Neutrophil (primary cell): Measurements from ENCODE around the gene PSD2.

ENCODE experiments used
- H3K27ac ChIP-seq: fragments of 200-600 bp; sonication (generic); 2 replicates; pipeline ENCODE4 v1.5.1; 2016; ENCODE audit warnings: mild to moderate bottlenecking, moderate library complexity
- H3K27me3 ChIP-seq: fragments of 200-600 bp; sonication (generic); 2 replicates; pipeline ENCODE4 v1.6.0; 2016; ENCODE audit warnings: mild to moderate bottlenecking
- H3K36me3 ChIP-seq: fragments of 200-600 bp; sonication (generic); 2 replicates; pipeline ENCODE4 v1.5.1; 2017
- H3K4me1 ChIP-seq, 2 experiments: fragments of 200-600 bp in 1 of 2; sonication (generic) in 1 of 2; 1 replicate in 1 of 2; 2 replicates in 1 of 2; pipeline versions ENCODE4 v1.5.1 to v1.6.1; 2013 to 2016; ENCODE audit warnings: low read depth in 1 of 2, low read length in 1 of 2, mild to moderate bottlenecking in 1 of 2, moderate library complexity in 1 of 2; ENCODE audit not compliant: control insufficient read depth in 1 of 2, insufficient read depth in 1 of 2
- H3K4me3 ChIP-seq, 2 experiments: fragments of 200-600 bp in 1 of 2; sonication (generic) in 1 of 2; 1 replicate in 1 of 2; 2 replicates in 1 of 2; pipeline ENCODE4 v1.5.1; 2013 to 2016; ENCODE audit warnings: low read depth in 1 of 2, low read length in 1 of 2, mild to moderate bottlenecking in 1 of 2, moderate library complexity in 1 of 2
- H3K9me3 ChIP-seq: fragments of 200-600 bp; sonication (generic); 2 replicates; pipeline ENCODE4 v1.5.1; 2016
- CTCF ChIP-seq: fragments of 200-600 bp; sonication (generic); IDR thresholded peaks from 2 replicates; pipeline ENCODE4 v1.5.1; 2016; ENCODE audit warnings: antibody characterized with exemption

PSD2 gene

GRCh38 chr5:139767960-139768359 lies 27.6 kb upstream of the PSD2 start:
- H3K4me1 ChIP-seq = peaks cover 0 to 5% of the 10 kb centered on the region in 2 experiments
- H3K27ac ChIP-seq = no peak overlapping the region
- peaks cover 34% of the 10 kb centered on the region for H3K27me3 ChIP-seq
- no peaks in the 10 kb centered on the region for H3K9me3 ChIP-seq
- no peak for TF ChIP-seq CTCF
- H3K36me3 ChIP-seq = no peaks in the 10 kb centered on the region
- H3K4me3 ChIP-seq = no peak overlapping the region

- H3K27me3 ChIP-seq = peaks cover 34% of the 10 kb centered on the region
- no peaks in the 10 kb centered on the region for H3K36me3 ChIP-seq
- H3K27ac ChIP-seq = no peak overlapping the region
- H3K9me3 ChIP-seq = no peaks in the 10 kb centered on the region
- no peak for TF ChIP-seq CTCF
- H3K4me3 ChIP-seq = no peak overlapping the region
- peaks cover 0 to 5% of the 10 kb centered on the region in 2 experiments for H3K4me1 ChIP-seq
These were observed 26.7 kb upstream of the PSD2 start for GRCh38 chr5:139768807-139769465.

GRCh38 chr5:139769477-139769876 lies 26.1 kb upstream of the PSD2 start:
- Histone ChIP-seq H3K27ac (no peak overlapping the region), H3K4me1 (peaks cover 0 to 5% of the 10 kb centered on the region in 2 experiments), H3K4me3 (no peak overlapping the region), H3K27me3 (peaks cover 34% of the 10 kb centered on the region), H3K9me3 (no peaks in the 10 kb centered on the region), H3K36me3 (no peaks in the 10 kb centered on the region)
- no peak for TF ChIP-seq CTCF

GRCh38 chr5:139770722-139771121 lies 24.9 kb upstream of the PSD2 start:
- Histone ChIP-seq H3K9me3 (no peaks in the 10 kb centered on the region), H3K4me3 (no peak overlapping the region), H3K36me3 (no peaks in the 10 kb centered on the region), H3K4me1 (peaks cover 4 to 9% of the 10 kb centered on the region in 2 experiments), H3K27me3 (peaks cover 28% of the 10 kb centered on the region), H3K27ac (no peak overlapping the region)
- no peak for TF ChIP-seq CTCF

GRCh38 chr5:139772089-139772791 lies 23.4 kb upstream of the PSD2 start:
- no peak overlapping the region for H3K4me3 ChIP-seq
- no peak for TF ChIP-seq CTCF
- H3K9me3 ChIP-seq = no peaks in the 10 kb centered on the region
- peaks cover 23% of the 10 kb centered on the region for H3K27me3 ChIP-seq
- no peaks in the 10 kb centered on the region for H3K36me3 ChIP-seq
- peaks cover 4 to 9% of the 10 kb centered on the region in 2 experiments for H3K4me1 ChIP-seq
- H3K27ac ChIP-seq = no peak overlapping the region
